HG02642 (cell line): ENCODE data around the gene TMEM120B.
"Not testable (repeated sequence)": the region's sequence is repeated elsewhere in the genome, so short reads cannot be mapped to it uniquely, and the experiment has no call there.

Experiments used
- ATAC-seq: cut with Tn5 transposase; IDR thresholded peaks from one replicate; pipeline ENCODE4 v1.9.1; 2021; ENCODE audit warnings: mild to moderate bottlenecking; ENCODE audit not compliant: unreplicated experiment, poor library complexity

TMEM120B gene

DNA sequence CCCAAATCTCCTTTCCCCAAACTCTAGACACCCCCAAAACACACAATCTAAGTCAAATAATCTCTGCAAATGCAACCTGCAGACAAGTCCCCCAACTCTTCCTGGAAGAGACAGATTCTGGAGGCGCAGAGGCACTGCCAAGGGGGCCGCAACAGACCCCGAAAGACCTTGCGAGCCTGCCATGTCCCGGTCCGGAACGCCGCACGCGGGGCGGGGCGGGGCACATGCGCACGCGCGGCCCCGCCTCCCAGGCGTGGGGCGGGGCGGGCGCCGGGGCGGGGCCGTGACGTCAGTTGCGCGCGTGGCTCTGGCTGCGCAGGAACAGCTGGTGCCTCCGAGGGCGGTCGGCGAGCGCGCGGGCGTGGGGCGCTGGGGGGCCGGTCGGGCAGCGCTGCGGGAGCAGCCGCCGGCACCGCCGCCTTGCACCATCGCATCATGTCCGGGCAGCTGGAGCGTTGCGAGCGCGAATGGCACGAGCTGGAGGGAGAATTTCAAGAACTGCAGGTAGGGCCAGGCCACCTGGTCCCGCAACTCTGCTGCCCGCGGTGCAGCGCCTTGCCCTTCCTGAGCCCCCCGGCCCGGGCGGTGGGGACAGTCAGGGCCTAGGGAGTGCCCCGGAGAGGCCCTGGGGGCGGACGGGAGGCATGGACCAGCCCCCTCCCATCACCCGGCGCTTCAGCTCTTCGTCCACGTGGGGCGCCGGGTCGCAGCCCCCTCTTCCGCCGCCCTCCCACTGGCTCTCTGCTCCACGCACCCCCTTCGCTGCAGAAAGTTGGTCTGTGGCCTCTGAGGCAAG lies at the start of gene TMEM120B:
Gene TMEM120B (plus strand): TSS at position 292 of the 796 bp plus-strand sequence. CDS start 144 bp downstream, at position 436.
- ATAC-seq, result peak; percentile 86

DNA sequence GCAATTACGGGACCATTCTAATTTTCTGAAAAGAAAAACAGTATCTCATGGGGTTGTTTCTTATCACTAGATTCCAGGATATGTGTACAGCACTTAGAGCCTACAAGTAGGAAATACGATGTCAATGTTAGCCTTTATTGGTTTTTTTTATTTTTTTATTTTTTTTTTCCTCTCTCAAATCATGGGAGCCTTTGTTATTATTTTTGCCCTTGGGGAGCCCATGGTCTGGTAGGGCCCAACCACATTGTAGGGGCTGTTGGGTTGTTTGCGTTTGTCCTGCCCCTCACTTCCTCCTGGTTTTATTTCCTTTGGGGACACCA lies 49.0 kb upstream of the TMEM120B start:
- no peak for ATAC-seq

DNA sequence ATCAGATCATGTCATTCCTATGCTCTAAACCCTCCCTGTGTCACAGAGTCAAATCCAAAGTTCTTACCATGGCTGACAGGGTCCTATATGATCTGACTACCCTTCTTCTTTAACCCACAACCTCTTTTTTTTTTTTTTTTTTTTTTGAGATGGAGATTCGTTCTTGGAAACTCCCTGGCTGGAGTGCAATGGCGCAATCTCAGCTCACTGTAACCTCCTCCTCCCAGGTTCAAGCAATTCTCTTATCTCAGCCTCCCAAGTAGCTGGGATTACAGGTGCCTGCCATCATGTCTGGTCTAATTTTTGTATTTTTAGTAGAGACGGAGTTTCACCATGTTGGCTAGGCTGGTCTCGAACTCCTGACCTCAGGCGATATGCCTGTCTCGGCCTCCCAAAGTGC lies 45.7 kb upstream of the TMEM120B start:
- ATAC-seq, result not testable (repeated sequence)

GRCh38 chr12:121668750-121669520 lies 43.6 kb upstream of the TMEM120B start:
- ATAC-seq, result no peak

DNA sequence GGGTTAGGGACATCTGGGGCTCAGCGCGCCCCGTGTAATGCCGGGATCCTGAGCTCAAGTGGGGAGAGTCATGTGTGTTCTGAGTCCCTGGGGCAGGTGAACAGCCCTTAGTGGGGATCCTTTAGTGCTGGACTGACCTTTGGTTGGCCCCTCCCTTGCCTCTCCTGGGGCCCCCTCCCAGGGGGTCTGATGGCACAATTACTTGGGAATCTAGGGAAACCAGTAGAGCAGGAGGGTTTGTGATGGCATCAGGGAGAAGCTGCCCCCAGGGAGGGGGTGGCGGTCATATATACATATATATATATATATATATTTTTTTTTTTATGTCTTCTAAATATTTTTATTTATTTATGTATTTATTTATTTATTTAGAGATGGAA lies 43.0 kb upstream of the TMEM120B start, which contains the start of gene MORN3:
Gene MORN3 (minus strand): TSS at position 134 of the 380 bp plus-strand sequence. CDS start 171 bp downstream, outside the sequence.
- ATAC-seq, result no peak

DNA sequence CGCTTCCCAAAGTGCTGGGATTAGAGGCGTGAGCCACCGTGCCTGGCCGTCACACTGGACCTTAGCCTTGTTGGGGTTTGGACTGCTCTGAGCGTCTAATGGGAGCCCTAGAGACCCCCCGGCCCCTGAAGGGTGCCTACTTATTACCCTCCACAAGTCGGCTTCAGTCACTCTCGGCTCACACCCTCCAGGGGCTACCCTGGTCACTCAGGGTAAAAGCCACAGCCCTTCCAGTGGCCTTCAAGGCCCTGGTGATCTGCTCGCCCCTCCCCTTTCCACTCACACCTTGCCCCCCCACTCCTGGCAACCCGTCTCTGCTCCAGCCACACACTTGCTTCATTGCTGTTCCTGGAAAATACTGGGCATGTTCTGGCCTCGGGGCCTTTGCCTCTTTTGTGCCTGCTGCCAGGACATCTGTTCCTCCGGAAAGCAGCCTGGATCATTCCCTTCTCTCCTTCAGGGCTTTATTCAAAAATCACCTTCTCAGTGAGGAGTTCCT lies 39.5 kb upstream of the TMEM120B start:
- ATAC-seq, result no peak

GRCh38 chr12:121676190-121676589 lies 36.4 kb upstream of the TMEM120B start:
- ATAC-seq, result no peak

DNA sequence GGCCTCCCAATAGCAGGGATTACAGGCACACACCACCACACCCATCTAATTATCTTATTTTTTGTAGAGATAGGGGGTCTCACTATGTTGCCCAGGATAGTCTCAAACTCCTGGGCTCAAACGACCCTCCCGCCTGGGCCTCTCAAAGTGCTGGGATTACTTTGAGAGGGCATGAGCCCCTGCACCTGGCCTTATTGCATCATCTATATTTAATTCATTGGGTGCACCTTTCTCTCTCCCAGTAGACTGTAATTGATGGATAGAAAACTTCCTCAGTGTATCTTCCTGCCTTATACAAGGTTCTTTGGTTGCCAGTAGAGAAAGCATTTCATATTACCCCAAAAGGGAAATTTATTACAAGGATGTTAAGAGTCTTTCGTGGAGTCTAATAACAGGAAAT lies 34.2 kb upstream of the TMEM120B start:
- no peak for ATAC-seq

GRCh38 chr12:121678716-121679300 lies 33.7 kb upstream of the TMEM120B start:
- ATAC-seq, result no peak

- ATAC-seq, result not testable (repeated sequence)
These were observed 32.8 kb upstream of the TMEM120B start for GRCh38 chr12:121679661-121680197.

- no peak for ATAC-seq
These were observed 23.6 kb upstream of the TMEM120B start for GRCh38 chr12:121688966-121689365.

GRCh38 chr12:121689430-121689829 lies 23.1 kb upstream of the TMEM120B start:
- ATAC-seq, result no peak

GRCh38 chr12:121692744-121693143 lies 19.8 kb upstream of the TMEM120B start:
- ATAC-seq, result not testable (repeated sequence)

DNA sequence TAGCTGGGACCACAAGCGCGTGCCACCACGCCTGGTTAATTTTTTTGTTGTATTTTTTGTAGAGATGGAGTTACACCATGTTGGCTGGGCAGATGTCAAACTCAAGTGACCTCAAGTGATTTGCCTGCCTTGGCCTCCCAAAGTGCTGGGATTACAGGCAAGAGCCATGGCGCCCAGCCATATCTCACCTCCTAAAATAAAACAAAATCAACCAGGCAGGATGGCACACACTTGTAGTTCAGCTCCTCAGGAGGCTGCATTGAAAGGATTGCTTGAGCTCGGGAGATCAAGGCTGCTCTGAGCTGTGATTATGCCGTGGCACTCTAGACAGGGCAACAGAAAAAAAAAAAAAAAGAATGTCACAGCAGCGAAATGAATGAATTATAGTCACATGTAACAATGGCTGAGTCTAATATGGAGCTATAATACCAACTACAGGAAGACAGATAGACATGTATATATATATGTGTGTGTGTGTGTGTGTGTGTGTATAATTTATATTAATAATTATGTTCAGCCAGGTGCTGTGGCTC lies 19.3 kb upstream of the TMEM120B start:
- no peak for ATAC-seq

DNA sequence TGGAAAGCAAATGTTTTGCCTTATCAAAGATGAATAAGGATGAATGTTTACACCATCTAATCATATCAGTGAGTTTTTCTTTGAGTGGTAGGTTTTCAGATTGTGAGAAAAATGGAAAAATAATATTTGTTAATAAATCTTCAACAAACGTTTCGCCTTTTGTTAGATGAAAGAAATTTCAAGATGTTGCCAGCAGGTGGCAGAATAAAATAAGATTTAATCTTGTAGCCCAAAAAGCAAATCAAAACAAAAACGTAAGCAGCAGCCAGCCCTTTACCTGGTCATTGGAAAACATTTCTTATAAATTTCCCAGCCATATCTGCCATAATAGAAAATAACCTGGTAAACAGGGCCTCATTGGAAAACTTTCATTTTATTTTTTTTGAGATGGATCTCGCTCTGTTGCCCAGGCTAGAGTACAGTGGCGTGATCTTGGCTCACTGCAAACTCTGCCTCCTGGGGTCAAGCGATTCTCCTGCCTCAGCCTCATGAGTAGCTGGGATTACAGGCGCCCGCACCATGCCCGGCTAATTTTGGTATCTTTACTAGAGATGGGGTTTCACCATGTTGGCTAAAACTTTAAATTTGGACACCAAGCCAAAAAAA lies 15.4 kb upstream of the TMEM120B start:
- no peak for ATAC-seq

DNA sequence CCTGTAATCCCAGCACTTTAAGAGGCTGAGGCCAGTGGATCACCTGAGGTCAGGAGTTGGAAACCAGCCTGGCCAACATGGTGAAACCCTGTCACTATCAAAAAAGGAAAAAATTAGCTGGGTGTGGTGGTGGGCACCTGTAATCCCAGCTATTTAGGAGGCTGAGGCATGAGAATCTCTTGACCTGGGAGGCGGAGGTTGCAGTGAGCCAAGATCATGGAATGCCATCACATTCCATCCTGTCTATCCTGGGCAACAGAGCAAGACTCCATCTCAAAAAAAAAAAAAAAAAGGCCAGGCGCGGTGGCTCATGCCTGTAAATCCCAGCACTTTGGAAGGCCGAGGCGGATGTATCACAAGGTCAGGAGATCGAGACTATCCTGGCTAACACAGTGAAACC lies 14.7 kb upstream of the TMEM120B start:
- not testable (repeated sequence) for ATAC-seq

DNA sequence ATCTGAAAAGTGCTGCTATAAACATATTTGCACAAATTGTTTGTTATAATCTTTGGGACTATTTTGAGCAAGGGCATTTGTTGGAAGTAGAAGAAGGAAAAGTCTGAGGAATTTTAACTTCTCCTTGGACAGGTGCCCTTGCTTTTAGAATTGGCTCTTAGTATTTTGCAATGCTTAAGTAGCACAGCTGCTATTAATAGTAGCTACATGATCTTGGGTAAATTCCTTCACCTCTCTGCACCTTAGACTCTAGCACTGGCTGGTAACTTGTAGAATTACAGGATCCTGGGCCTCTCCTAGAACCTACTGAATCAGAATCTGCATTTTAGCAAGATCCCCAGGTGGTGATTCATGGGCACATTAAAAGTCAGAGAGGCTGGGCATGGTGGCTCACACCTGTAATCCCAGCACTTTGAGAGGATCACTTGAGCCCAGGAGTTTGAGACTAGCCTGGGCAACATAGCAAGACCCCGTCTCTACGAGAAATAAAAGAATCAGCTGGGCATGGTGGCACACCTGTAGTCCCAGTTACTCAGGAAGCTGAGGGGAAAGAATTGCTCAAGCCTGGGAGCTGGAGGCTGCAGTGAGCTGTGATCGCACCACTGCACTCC lies 10.8 kb upstream of the TMEM120B start:
- ATAC-seq, result no peak

- ATAC-seq, result no peak
These were observed 9.6 kb upstream of the TMEM120B start for GRCh38 chr12:121702944-121703343.

DNA sequence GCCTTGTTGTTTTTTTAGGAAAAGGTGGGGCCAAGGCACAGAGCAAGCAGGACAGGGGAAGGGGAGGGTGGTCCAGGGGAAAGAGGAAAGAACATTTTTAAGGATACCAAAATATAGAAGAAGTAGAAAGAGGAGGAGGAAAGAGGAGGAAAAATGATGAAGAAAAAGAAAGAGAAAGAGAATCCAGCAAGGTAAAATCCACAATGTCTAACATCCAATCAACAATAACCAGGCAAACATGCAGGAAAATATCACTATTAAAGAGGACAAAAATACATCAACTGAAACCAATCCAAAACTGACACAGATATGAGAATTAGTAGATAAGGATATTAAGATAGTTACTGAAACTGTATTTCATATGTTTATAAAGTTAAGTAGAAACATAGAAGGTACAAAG lies 7.0 kb upstream of the TMEM120B start:
- ATAC-seq, result no peak
